Measurements from ENCODE around the gene TP73.

TP73 gene

DNA sequence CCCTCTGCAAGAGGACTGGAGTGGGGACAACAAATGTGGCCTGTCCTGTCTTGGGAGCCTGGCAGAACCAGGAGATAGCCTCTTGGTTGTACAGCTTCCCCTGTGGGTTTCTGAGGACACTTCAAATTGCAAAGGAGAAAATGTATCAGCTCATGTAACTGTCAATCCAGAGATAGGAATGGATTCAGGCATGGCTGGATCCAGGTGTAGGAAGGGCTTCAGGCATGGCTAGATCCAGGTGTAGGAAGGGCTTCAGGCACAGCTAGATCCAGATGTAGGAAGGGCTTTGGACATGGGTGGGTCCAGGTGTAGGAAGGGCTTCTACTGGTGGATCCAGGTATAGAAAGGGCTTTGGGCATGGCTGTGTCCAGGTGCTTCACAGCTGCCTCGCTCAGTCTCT is 30.9 kb downstream of the TP73 start:
- no peak for TF ChIP-seq EZH2phosphoT487 (IDR thresholded peaks at IDR 0.05; ENCODE audit: low read depth)
- TF ChIP-seq, protein P1, sequence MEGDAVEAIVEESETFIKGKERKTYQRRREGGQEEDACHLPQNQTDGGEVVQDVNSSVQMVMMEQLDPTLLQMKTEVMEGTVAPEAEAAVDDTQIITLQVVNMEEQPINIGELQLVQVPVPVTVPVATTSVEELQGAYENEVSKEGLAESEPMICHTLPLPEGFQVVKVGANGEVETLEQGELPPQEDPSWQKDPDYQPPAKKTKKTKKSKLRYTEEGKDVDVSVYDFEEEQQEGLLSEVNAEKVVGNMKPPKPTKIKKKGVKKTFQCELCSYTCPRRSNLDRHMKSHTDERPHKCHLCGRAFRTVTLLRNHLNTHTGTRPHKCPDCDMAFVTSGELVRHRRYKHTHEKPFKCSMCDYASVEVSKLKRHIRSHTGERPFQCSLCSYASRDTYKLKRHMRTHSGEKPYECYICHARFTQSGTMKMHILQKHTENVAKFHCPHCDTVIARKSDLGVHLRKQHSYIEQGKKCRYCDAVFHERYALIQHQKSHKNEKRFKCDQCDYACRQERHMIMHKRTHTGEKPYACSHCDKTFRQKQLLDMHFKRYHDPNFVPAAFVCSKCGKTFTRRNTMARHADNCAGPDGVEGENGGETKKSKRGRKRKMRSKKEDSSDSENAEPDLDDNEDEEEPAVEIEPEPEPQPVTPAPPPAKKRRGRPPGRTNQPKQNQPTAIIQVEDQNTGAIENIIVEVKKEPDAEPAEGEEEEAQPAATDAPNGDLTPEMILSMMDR (IDR thresholded peaks at IDR 0.05; ENCODE audit: low read depth, low read length): no peak
- H4K20me1 ChIP-seq (ENCODE audit: insufficient read depth, low read length): no peaks in the 10 kb centered on the region
- no peak overlapping the region for H3K27ac ChIP-seq (ENCODE audit: low read length)
- no peak overlapping the region for H3K4me3 ChIP-seq (ENCODE audit: low read length)
- H3K27me3 ChIP-seq (ENCODE audit: low read depth, low read length): peaks cover 20% of the 10 kb centered on the region
- H3K79me2 ChIP-seq (ENCODE audit: low read length): no peaks in the 10 kb centered on the region
- peaks cover 49% of the 10 kb centered on the region for H3K4me1 ChIP-seq (ENCODE audit: low read length)
- no peak overlapping the region for H3K9ac ChIP-seq (ENCODE audit: low read length)
- no peak overlapping the region for H2AFZ ChIP-seq (ENCODE audit: low read depth, low read length)
- no peak overlapping the region for H3K4me2 ChIP-seq (ENCODE audit: low read length)
- H3K9me3 ChIP-seq (ENCODE audit: insufficient read depth, low read length): no peaks in the 10 kb centered on the region
- no peaks in the 10 kb centered on the region for H3K36me3 ChIP-seq (replicated peaks; ENCODE audit: low read depth, low read length)

DNA sequence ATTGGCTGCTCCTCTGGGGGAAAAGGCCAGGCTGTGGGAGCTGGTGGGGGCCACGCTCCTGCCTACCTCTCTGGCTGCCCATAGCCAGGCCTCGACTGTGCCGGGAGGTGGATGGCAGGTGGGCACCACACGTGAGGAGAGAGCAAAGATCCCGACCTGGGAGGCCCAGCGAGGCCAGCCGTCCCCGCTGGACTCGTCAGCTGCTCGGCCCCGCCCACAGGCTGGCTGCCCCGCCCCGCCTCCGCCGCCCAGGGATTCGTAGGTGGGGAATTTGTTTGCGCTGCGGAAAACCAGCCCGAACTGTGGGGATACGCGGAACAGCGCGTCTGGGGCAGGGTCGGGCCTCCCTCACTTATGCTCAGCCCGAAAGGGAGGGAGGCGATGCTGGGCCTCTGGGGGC is 31.7 kb downstream of the TP73 start:
- peaks cover 49% of the 10 kb centered on the region for H3K4me1 ChIP-seq (ENCODE audit: low read length)

DNA sequence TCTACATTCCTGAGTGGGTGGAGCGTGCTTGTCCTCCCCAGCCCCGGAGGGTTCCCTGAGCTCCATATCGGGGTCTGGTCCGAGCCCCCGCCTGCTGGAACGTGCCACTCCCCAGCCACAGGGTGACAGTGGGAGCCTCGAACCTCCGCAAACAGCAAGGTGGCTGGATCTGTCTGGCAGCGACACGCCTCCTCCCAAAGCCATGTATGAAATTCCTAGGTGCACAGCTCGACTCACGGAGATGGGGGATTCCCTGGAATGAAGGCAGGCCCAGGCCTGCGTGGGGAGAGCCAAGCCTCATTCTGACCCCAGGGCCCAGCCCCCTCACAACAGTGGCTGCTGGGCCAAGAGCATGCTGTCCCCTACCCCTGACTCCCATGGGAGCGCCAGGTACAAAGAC is 32.9 kb downstream of the TP73 start:
- no peaks in the 10 kb centered on the region for H3K9me3 ChIP-seq (ENCODE audit: insufficient read depth, low read length)
- no peak overlapping the region for H3K4me3 ChIP-seq (ENCODE audit: low read length)
- no peaks in the 10 kb centered on the region for H3K36me3 ChIP-seq (replicated peaks; ENCODE audit: low read depth, low read length)
- H3K27me3 ChIP-seq (ENCODE audit: low read depth, low read length): peaks cover 5% of the 10 kb centered on the region
- H2AFZ ChIP-seq (ENCODE audit: low read depth, low read length): no peak overlapping the region
- TF ChIP-seq EZH2phosphoT487 (IDR thresholded peaks at IDR 0.05; ENCODE audit: low read depth): no peak
- TF ChIP-seq, protein P1 (IDR thresholded peaks at IDR 0.05; ENCODE audit: low read depth, low read length): no peak
- no peak overlapping the region for H3K9ac ChIP-seq (ENCODE audit: low read length)
- no peaks in the 10 kb centered on the region for H4K20me1 ChIP-seq (ENCODE audit: insufficient read depth, low read length)
- H3K4me1 ChIP-seq (ENCODE audit: low read length): peaks cover 47% of the 10 kb centered on the region
- H3K4me2 ChIP-seq (ENCODE audit: low read length): no peak overlapping the region
- no peak overlapping the region for H3K27ac ChIP-seq (ENCODE audit: low read length)
- no peaks in the 10 kb centered on the region for H3K79me2 ChIP-seq (ENCODE audit: low read length)

More for the DNA sequence above, 31.7 kb downstream of the TP73 start:
- H3K27ac ChIP-seq (ENCODE audit: low read length): no peak overlapping the region
- H4K20me1 ChIP-seq (ENCODE audit: insufficient read depth, low read length): no peaks in the 10 kb centered on the region
- no peaks in the 10 kb centered on the region for H3K9me3 ChIP-seq (ENCODE audit: insufficient read depth, low read length)
- no peaks in the 10 kb centered on the region for H3K36me3 ChIP-seq (replicated peaks; ENCODE audit: low read depth, low read length)
- peaks cover 18% of the 10 kb centered on the region for H3K27me3 ChIP-seq (ENCODE audit: low read depth, low read length)
- no peak overlapping the region for H3K4me3 ChIP-seq (ENCODE audit: low read length)
- TF ChIP-seq, protein P1 (IDR thresholded peaks at IDR 0.05; ENCODE audit: low read depth, low read length): no peak
- no peak for TF ChIP-seq EZH2phosphoT487 (IDR thresholded peaks at IDR 0.05; ENCODE audit: low read depth)
- no peaks in the 10 kb centered on the region for H3K79me2 ChIP-seq (ENCODE audit: low read length)
- H3K4me2 ChIP-seq (ENCODE audit: low read length): no peak overlapping the region
- no peak overlapping the region for H3K9ac ChIP-seq (ENCODE audit: low read length)
- H2AFZ ChIP-seq (ENCODE audit: low read depth, low read length): no peak overlapping the region

DNA sequence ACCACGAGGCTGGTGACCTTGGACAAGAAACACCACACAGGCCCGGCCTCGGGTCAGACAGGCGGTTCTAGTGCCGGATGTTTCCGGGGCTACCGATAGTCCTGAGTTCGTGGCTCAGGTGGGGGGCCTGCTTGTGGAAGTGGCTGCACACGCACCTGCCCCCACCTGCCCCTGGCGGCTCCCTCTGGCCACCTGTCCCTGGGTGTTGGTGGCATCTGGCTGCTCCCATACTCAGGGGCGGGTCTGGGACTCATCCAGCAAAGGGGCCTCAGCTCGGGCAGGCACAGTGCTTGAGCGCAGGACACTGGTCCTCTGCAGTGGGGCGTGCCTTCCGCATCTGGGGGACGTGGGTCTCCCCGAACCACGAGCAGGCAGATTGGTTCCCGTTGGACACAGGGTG is 33.6 kb downstream of the TP73 start:
- Histone ChIP-seq H3K79me2 (ENCODE audit: low read length) (no peaks in the 10 kb centered on the region), H2AFZ (ENCODE audit: low read depth, low read length) (no peak overlapping the region), H3K36me3 (replicated peaks; ENCODE audit: low read depth, low read length) (no peaks in the 10 kb centered on the region), H3K4me2 (ENCODE audit: low read length) (no peak overlapping the region), H3K27ac (ENCODE audit: low read length) (no peak overlapping the region), H4K20me1 (ENCODE audit: insufficient read depth, low read length) (no peaks in the 10 kb centered on the region), H3K4me3 (ENCODE audit: low read length) (no peak overlapping the region), H3K9ac (ENCODE audit: low read length) (no peak overlapping the region), H3K4me1 (ENCODE audit: low read length) (peaks cover 40% of the 10 kb centered on the region), H3K27me3 (ENCODE audit: low read depth, low read length) (peaks cover 5% of the 10 kb centered on the region), H3K9me3 (ENCODE audit: insufficient read depth, low read length) (no peaks in the 10 kb centered on the region)
- TF ChIP-seq, protein P1 (IDR thresholded peaks at IDR 0.05; ENCODE audit: low read depth, low read length): no peak
- TF ChIP-seq EZH2phosphoT487 (IDR thresholded peaks at IDR 0.05; ENCODE audit: low read depth): no peak
